Activated T-cell treated with anti-CD3 and anti-CD28 coated beads for 1 hour (primary cell): Measurements from ENCODE around the gene KRT32.

ENCODE experiments used
- DNase-seq: peaks from one replicate; pipeline ENCODE4 v3.0.0-alpha.2; 2020; ENCODE audit warnings: low read depth

Gene KRT32

DNA sequence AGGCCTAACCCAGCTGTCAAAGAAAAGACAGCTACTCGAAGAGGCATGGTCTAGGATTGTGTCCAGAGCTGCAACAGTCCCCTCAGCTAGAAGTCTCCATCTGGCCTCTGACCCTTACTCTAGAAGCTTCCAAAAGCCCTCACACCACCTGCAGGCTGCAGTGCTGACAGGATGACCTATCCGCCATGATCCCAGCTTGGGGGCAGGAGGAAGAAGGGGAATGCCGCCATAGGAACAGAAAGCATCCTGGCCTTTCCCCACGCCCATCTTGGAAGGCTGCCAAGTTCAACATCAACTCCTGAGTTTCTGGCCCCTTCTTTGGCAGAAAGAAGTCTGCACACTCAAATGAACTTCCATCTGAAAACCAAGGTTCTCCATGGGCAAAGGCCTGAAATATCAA, 25.6 kb upstream of the KRT32 start:
- DNase-seq = no peak

- DNase-seq = no peak
These were observed 25.2 kb upstream of the KRT32 start for GRCh38 chr17:41492351-41492750.

GRCh38 chr17:41491476-41491875, 24.3 kb upstream of the KRT32 start:
- DNase-seq = no peak

DNA sequence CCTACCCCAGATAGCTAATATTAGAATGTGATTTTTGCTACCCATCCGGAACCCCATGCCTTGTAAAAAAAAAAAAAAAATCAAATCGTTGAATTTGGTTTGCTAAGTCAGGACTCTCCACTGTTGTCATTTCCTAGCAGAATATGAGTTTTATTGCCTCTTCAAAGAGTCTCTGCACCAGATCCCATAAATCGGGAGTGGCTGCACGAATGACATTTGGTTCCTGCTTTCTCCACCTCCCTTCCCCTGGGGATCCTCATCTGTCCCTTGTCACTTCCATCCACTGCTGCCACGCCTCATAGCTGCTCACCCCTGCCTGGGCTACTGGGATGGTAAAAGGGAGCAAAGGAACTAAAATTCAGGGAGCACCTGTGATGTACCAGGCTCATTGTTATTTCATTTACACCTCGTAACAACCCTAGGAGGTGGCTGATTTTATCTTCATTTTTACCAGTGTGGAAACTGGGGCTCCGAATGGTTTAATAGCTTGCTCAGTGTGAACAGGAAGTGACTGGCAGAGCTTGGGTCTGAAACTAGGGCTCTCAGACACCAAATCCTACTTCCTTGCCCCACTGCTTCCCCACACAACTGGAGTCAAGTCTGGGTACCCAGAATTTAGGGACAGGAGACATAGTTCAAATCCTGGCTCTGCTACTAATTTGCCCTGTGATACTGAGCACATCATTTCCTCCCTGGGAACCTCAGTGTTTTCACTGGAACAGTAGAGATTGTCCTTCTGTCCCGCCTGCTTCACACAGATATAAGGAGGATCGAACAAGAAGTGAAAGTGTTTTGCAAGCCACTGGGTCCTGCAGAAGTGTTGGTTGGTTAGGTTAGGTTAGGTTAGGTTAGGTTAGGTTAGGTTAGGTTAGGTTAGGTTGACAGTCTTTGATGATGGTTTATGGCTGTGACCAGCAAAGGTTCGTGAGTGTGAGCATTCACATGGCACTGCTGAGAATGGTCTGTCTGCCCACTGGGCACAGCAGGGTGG, 23.1 kb upstream of the KRT32 start:
- no peak for DNase-seq

- no peak for DNase-seq
These were observed 22.3 kb upstream of the KRT32 start, which contains the start of gene KRT36 for GRCh38 chr17:41489531-41489930. TSS of gene KRT36 (minus strand) at chr17:41489910. CDS start at chr17:41489864, 46 bp downstream.

- peak; percentile 3 for DNase-seq
These were observed 19.8 kb upstream of the KRT32 start for GRCh38 chr17:41486809-41487530.

GRCh38 chr17:41486316-41486715, 19.1 kb upstream of the KRT32 start:
- DNase-seq = no peak

DNA sequence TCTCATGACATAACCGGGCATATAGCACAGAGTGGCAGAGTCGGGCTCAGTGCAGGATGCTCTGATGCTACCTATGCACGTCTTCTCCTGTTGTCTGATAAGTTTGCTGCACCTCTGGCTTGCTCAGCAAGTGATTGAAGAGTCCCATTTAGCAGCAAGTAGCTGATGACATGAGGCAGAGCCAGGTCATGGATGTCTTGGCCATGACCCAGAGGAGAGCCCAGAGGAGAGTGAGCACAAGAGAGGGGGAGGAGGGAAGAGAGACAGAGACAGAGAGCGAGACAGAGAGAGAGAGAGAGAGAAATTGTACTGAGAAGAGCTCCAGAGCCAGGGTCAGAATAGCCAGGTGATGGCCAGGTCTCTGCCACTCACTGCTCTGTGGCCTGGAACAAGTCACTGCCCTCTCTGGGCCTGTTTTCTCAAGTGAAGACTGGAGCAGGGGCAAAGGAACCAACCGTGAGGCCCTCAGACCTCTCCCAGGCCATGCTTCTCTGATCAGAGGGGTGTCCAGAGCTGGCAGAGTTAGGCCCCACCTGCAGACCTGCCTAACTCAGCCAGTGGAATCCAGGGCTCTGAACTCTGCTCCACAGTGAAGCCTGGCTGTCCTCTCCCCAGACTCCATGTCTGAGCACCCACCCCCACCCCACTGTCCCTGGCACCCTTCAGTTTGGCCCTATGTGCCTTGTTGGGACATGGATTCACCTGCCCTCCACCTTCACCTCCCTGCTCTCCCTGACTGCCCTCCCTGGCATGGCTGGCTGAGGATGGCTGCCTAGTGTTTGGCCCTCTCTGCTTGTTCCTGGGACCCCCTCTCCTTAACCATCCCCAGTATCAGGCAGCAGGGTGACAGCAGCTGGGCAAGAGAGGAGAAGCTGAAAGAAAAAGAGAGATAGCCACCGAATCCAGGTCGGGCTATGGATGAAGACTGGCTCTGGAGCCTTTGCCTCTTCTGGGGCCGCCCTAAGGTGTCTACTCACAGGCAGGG, 18.0 kb upstream of the KRT32 start:
- DNase-seq = no peak

GRCh38 chr17:41483991-41484826, 17.0 kb upstream of the KRT32 start:
- DNase-seq = no peak

DNA sequence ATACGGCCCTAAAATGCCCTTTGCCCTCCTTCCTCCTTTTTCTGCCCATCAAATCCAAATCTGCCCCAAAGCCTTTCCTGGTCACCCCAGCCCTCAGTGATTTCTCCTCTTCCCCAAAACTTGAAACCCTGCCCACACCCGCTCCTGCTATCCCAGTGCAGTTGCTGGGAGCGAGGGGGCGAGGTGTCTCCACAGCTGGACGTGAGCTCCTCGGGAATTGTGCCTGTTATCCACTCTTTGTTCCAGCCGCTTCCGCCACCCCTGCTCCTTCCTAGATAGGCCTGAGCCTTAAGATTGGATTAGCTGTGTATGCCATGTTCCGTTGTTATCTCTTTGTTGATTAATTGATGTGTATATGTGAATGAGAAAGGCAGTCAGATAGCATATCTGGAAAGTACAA, 16.3 kb upstream of the KRT32 start:
- no peak for DNase-seq

GRCh38 chr17:41481036-41481435, 13.8 kb upstream of the KRT32 start, which contains the start of gene KRT35:
TSS of gene KRT35 (minus strand) at chr17:41481151. CDS start at chr17:41481097, 54 bp downstream.
- no peak for DNase-seq

DNA sequence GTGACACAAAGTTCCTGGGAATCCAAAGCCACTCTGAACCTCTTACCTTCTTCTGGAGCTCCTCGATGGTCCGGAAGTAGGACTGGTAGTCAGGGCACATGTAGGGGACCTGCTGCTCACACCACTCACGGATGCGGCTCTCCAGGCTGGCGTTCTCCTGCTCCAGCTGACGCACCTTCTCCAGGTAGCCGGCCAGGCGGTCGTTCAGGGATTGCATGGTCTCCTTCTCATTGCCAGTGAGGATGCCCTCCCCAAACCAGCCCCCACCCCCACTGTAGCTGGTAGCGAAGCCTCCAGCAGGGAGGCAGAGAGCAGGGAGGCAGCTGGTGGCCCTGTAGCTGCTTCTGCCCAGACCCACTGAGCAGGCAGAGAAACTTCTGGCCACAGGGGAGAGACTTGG, 13.4 kb upstream of the KRT32 start:
- DNase-seq = no peak

GRCh38 chr17:41480136-41480535, 12.9 kb upstream of the KRT32 start:
- DNase-seq = no peak

DNA sequence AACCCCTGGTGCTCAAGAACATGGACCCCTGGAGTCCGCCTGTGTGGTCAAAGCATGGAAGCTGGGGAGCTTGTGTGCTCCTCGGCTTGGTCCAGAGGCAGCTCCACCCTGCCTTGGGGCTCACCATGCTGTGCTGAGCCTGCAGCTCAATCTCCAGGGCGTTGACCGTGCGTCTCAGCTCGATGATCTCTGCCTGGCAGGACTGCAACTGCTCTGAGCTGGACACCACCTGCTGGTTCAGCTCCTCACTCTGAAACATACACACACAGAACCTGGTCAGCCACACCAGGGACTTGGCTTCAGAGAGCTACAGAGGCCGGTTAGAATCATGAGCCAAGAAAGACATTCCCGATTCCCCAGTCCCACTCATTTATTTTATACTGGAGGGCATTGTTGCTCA, 11.1 kb upstream of the KRT32 start:
- no peak for DNase-seq

GRCh38 chr17:41476866-41477815, 10.0 kb upstream of the KRT32 start:
- DNase-seq = no peak

DNA sequence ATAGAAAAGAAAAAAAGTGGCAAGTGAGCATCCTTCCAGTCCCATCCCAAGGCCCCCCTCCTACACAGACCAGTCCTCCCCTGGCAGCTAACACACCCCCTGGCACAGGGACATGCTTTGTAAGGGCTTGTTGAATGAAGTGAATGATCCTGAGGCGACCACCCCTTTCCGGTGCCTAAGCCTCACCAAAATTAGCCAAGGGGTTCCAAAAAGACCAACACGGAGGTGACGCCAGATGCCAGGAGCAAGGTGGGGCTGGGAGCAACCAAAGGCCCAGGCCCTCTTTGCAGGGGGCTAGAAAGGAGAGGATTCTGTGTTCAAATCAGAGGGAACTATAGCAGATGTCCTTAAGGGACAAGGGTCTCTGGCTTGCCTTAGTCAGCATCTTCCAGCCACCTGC, 8.2 kb upstream of the KRT32 start:
- no peak for DNase-seq

GRCh38 chr17:41474863-41475262, 7.7 kb upstream of the KRT32 start:
- no peak for DNase-seq

DNA sequence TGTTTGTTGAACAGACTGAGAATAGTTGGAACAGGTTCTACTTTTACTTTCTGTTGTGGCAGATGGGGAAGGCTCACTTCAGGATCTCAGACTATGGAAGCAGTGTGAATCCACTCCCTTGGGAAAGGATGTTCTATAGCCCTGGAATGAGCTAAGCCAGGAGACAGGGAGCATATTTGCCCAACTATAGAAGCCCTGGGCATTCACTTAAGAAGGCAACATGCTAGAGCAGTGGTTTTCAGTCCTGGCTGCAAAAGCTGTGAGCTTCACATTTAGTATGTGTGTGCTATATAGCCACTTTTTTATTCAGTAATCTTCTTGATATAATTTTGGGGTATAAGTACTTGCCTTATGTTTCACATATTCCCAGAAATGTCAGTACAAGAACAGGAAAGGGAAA, 1.2 kb upstream of the KRT32 start:
- DNase-seq = no peak

- no peak for DNase-seq
These were observed 375 bp upstream of the KRT32 start for GRCh38 chr17:41467561-41467960.

- DNase-seq = no peak
These were observed 2.5 kb downstream of the KRT32 start for GRCh38 chr17:41464682-41465081.
